ENCODE data around the gene EID3. TPM values are rescaled to one million over a fixed set of nuclear protein-coding genes. Genes with fewer than 3 reads are reported as not detected.

Gene EID3
- total and polyA plus RNA-seq, 2 of the 8 experiments (the other 6 are each of a cell fraction or from before 2014, with no cell fraction given), result 1.2 to 2.8 TPM

DNA sequence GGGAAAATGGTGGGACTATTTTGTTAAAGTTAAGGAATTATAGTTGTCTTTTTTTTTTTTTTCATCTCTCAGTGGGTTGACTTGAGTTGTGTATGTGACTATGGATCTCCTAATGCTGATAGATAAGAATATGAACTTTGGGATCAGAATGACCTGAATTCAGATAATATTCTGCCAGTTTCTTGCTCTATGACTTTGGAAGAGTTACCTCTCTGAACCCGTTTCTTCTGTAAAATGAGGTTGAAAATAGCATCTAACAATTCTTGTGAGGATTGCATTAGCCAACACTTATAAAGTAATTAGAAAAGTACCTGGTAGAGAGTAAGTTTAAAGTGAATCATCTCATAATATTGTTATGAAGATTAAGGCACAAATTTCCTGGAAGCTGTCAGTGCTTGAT lies 18.4 kb downstream of the EID3 start:
- no peak overlapping the region for H2AFZ ChIP-seq (ENCODE audit: low read length)
- CTCF ChIA-PET (ENCODE audit: partially characterized antibody), result interaction anchor here (0.6 to 2.1 kb wide), 2 partner anchors 10 to 696 kb away, joined by 3 to 6 read pairs; no protein-coding TSS in a partner anchor
- FAIRE-seq, result no peak

More for the DNA sequence above, 18.4 kb downstream of the EID3 start:
- H2BK120ac ChIP-seq (replicated peaks; ENCODE audit: low read depth, low read length), result no peak overlapping the region
- 91% methylated on average over 1 of the region's 1 CpG; no CpG with 5 or more reads in 1 of the 2 experiments for WGBS, 2 experiments (ENCODE audit: extremely low coverage in 1 of 2, insufficient coverage in 1 of 2, insufficient read length in 1 of 2, insufficient replicate concordance in 2 of 2, low coverage in 1 of 2, low lambda C conversion rate in 2 of 2, missing lambda C conversion rate in 1 of 2)
- H3K9me3 ChIP-seq (ENCODE audit: insufficient read depth in 2 of 2, low read depth in 1 of 2, low read length in 1 of 2), result no peaks in the 10 kb centered on the region
- H3K27me3 ChIP-seq (replicated peaks in 1 of 4; ENCODE audit: control insufficient read depth in 3 of 4, extremely low read depth in 1 of 4, insufficient read depth in 3 of 4, low read length in 3 of 4), result no peaks in the 10 kb centered on the region
- no peak overlapping the region for H3K56ac ChIP-seq (replicated peaks; ENCODE audit: insufficient read length, low read depth, low read length)
- POLR2A ChIA-PET (ENCODE audit: partially characterized antibody), result no interaction called here
- H3K4me2 ChIP-seq (ENCODE audit: insufficient read depth in 1 of 2, low read depth in 2 of 2, low read length in 2 of 2), result no peak overlapping the region
- TF ChIP-seq POLR2AphosphoS5 (IDR thresholded peaks at IDR 0.05; ENCODE audit: low read depth, low read length) (no peak), ZNF274 (IDR thresholded peaks at IDR 0.05; ENCODE audit: borderline replicate concordance, extremely low read depth, low read length) (no peak), TAF1 (IDR thresholded peaks at IDR 0.05; ENCODE audit: low read depth, low read length) (no peak), ASH2L (IDR thresholded peaks at IDR 0.05; ENCODE audit: low read length) (no peak), RBBP5 (IDR thresholded peaks at IDR 0.05; ENCODE audit: borderline replicate concordance, low read depth, low read length) (no peak)
- no peak overlapping the region for H2BK12ac ChIP-seq (ENCODE audit: low read depth, low read length)
- no peaks in the 10 kb centered on the region for H3K79me2 ChIP-seq (ENCODE audit: control insufficient read depth in 1 of 2, insufficient read depth in 2 of 2, low read length in 2 of 2)
- H3K27ac ChIP-seq (ENCODE audit: low read depth, low read length), result no peak overlapping the region
- H3K23me2 ChIP-seq (ENCODE audit: low read depth, low read length), result no peaks in the 10 kb centered on the region
- H3K18ac ChIP-seq (ENCODE audit: extremely low read depth, low read length), result no peak overlapping the region
- no peak overlapping the region for H3K14ac ChIP-seq (ENCODE audit: insufficient read length)
- no peak overlapping the region for H4K8ac ChIP-seq (ENCODE audit: extremely low read depth, insufficient read depth, low read length)
- no peak overlapping the region for H2BK5ac ChIP-seq (ENCODE audit: low read depth, low read length)
- H2BK15ac ChIP-seq (ENCODE audit: low read length), result no peak overlapping the region
- no peak overlapping the region for H4K5ac ChIP-seq (ENCODE audit: insufficient read length, low read depth, low read length)
- DNase-seq (ENCODE audit: low read depth in 1 of 2, low spot score in 2 of 2), result no peak
- no peaks in the 10 kb centered on the region for H3K79me1 ChIP-seq (ENCODE audit: low read depth, low read length)
- H4K20me1 ChIP-seq (replicated peaks in 1 of 2; ENCODE audit: control insufficient read depth in 1 of 2, insufficient read depth in 2 of 2, low read length in 2 of 2), result no peaks in the 10 kb centered on the region
- H3K36me3 ChIP-seq (ENCODE audit: control insufficient read depth in 2 of 4, insufficient read depth in 4 of 4, low read length in 3 of 4), result peaks cover 24 to 85% (median 67%) of the 10 kb centered on the region in 4 experiments
- no peak overlapping the region for H3K23ac ChIP-seq (ENCODE audit: insufficient read length)
- H3K4ac ChIP-seq (replicated peaks; ENCODE audit: insufficient read length, low read depth, low read length), result no peak overlapping the region
- H4K91ac ChIP-seq (replicated peaks; ENCODE audit: insufficient read length, low read length), result no peak overlapping the region
- no peak overlapping the region for H3K4me3 ChIP-seq (ENCODE audit: extremely low read depth in 1 of 4, insufficient read depth in 2 of 4, low read depth in 3 of 4, low read length in 4 of 4)
- H3K9ac ChIP-seq (replicated peaks in 1 of 4; ENCODE audit: extremely low read depth in 1 of 4, low read depth in 3 of 4, low read length in 3 of 4), result no peak overlapping the region
- H2AK5ac ChIP-seq (ENCODE audit: low read depth, low read length), result no peak overlapping the region
- H3K4me1 ChIP-seq (replicated peaks in 1 of 4; ENCODE audit: control insufficient read depth in 3 of 4, insufficient read depth in 4 of 4, low read length in 3 of 4), result no peaks in the 10 kb centered on the region
- no peak overlapping the region for H2BK20ac ChIP-seq (ENCODE audit: low read length)
